NCI-H69 (cell line): ENCODE measurements around the gene S100A13.

ENCODE experiments used
- DNase-seq: peaks from one replicate; lab custom pipeline; 2025; lab: John Stamatoyannopoulos, UW

S100A13 gene

DNA sequence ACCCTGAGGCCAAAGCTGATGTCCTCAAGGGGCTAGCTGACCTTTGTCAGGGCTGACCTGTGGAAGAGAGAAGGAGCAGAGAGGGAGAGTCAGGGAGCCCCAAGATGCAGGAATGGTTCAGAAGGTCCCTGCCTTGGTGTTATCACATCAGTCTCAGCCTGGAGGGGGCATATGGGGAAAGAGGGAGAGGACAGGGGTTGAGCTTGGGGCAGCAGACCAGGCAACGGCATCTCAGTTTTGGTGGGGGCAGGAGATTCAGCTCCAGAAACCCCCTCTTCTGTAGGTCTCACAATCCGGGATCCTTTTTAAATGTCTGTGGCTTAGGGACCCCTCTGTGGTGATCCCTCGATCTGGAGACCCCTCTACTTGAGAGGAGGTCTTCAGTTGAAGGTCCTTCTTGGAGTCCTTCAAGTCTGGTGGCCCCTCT lies 815 bp downstream of the S100A13 start:
- DNase-seq: no peak

DNA sequence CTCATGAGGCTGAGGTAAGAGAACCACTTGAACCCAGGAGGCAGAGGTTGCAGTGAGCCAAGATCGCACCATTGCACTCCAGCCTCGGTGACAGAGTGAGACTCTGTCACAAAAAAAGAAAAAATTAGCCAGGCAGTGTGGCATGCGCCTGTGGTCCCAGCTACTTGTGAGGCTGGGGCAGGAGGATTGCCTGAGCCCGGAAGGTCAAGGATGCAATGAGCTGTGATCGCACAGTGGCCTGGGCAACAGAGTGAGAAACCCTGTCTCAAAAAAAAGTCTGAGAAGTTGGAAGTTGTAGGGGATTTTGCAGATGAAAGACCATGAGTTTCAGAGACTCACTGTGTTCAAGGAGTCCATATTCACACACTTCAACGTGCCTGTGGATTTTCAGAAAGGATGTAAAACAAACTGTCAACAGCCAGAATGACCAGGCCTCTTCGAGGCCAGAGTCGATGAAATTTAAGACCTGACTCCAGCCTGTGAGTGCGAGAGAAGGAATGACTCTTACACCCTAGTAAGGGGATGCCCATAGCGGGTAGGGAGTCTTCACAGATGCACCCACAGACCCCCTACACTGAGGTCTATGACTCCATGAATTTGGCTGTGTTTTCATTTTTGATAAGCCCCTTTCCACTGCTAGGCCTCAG lies 2.2 kb downstream of the S100A13 start:
- no peak for DNase-seq

DNA sequence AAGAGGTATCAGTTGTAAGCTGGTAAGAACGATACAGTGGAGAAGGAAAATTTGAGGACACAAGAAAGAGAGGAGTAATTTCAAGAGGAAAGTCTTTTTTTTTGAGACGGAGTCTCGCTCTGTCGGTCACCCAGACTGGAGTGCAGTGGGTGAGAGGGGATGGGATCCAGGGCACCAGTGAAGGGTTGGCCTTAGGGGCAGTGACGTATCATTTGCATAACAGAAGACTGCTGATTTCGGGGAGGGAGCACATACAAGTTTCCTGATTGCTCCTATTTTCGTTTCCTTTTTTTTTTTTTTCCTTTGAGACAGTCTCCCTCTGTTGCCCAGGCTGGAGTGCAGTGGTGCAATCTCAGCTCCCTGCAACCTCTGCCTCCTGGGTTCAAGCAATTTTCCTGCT lies 4.2 kb downstream of the S100A13 start:
- DNase-seq: no peak

DNA sequence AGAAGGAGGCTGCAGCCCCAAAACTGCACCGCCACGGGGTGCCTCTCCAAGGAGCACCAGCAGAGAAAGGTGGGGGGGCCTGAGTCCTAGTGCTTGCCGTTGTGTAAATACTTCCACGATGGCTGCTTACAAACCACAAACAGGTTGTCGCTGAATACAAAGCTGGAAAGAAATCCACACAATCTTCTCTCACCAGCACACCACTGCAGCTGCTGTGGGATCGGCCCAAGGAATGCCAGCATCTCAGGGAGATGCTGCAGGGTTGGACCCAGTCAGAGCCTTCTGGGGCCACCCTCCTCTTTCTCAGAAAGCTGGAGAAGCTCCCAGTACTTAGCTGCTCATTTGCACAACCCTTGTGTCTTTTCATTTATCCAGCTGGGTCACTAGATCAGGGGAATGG lies 8.1 kb downstream of the S100A13 start:
- DNase-seq: no peak

DNA sequence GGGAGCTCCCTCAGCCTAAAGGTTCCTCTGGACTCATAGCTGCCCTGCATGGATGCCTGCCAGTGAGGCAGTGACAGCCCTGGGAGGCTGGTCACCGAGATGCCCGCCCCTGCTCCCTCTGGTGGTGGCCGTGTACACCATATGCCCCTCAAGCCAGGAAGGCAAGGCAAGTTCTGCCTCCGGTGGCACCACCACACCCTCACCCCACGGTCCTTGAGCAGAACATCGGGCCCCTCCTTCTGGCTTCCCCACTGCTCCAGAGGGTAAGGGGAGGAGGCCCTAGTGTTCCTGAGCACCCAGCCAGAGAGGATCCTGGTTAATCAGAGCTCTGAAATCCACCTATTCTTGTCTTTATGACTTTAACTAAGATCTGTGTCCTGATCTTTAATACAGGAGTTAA lies 9.6 kb downstream of the S100A13 start:
- DNase-seq: peak; percentile 79

DNA sequence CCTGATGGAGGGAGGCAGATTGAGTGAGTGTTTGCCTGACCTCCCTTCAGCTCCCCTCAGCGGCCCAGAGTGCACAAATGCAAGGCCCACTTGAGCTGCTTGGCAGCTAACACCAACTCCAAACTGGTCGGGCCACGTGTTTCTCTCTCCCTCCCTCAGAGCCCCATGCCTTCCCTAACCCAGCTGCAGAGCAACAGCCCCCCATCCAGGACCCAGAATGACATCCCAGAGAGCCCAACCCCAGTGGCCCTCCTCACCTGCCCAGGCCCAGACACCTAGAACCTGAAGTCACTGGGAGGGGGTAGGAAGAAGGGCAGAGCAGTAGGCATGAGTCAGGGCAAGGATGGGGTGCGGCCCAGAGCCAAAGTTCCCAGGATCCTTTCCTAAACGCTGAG lies 10.4 kb downstream of the S100A13 start:
- DNase-seq: no peak

DNA sequence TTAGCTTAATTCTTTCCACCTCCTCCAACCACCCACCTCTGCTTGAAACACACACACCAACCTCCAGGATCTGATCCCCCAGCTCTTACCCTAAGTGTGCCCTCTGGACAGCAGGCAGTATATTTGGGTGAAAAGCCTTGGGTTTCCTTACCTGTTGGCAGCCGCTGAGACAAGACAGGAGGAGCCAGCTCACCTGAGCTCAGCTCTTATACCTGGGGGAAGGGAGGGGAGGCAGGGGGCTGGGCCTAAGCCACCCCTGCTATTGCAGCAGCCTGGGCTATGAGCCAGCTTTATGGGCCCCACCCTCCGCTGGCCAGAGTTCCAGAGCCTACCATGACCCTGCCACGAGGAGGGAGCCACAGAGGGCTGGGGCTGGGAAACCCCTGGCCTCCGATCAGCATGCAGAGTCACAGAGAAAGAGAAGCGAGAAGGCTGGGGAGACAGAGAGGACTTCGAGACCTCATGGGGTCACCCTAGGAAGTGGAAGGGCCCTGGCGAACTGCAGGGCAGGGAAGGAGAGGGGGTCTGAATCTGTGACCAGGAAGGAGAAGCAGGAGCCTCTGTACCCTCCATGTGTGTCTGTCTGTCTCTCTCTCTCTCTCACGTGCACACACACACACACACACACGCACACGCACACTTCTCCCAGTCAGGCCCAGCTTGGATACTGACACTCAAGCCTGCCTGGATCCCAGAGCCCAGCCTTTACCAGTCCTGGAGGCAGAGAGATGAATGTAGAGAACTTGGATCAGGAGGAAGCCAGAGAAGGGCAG lies 11.0 kb downstream of the S100A13 start, which contains the start of gene S100A14:
TSS of gene S100A14 (minus strand) at position 182 of the 773 bp plus-strand sequence. CDS start 467 bp downstream, outside the sequence.
- peak; percentile 82 for DNase-seq

DNA sequence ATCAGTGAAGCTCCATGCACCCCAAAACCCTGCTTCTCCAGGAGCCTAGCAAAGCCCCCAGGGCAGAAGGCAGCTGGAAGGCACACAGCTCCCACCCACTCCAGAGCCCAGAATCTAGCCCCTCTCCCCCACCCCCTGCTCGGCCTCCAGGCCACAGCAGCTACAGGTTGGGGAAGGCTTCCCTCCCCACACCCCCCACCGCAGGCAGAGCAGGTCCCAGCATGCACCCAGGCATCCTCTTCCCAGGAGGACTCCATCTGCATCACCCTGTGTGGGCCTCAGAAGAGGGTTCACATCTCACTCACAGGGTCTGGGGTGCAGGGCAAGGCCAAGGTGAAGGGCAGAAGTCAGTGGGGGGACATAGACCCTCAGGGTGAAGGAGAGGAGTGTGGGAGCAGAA lies 11.9 kb downstream of the S100A13 start:
- DNase-seq: no peak

DNA sequence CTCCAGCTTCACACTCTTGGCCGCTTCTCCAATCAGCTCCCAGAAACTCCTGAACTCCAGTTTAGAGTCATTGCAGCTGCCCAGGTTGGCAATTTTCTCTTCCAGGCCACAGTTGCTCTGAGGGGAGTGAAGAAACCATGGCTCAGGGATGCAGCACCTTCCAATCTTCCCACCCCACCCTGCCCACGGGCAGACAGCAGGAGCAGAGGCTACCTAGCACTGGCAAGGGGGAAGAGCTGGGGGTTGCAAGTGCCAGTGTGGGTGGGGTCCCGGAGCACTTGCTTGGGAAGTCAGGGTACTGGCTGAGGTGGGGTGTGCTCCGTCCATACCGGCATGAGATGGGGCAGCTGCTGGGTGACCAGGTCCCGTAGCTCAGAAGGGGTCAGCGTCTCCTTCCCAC lies 12.4 kb downstream of the S100A13 start:
- DNase-seq: no peak

DNA sequence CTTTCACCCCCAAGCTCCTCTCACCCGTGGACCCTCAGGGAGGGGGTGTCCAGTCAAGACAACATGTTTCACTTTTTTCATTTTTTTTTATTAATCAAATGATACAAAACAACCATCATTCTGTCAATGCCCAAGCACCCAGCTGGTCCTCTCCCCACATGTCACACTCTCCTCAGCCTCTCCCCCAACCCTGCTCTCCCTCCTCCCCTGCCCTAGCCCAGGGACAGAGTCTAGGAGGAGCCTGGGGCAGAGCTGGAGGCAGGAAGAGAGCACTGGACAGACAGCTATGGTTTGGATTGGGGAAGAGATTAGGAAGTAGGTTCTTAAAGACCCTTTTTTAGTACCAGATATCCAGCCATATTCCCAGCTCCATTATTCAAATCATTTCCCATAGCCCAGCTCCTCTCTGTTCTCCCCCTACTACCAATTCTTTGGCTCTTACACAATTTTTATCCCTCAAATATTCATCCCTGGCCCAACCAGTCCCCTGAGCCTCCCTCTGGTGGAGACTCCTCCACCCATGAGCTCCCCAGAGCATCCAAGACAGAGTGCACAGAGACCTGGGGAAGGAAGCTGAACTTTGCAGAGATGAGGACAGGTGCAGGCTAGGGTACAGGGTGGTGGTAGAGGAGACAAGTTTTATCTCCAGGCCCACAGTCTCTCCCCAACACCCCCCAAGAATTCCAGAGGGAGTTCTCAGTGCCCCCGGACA lies 13.0 kb downstream of the S100A13 start:
- DNase-seq: no peak

DNA sequence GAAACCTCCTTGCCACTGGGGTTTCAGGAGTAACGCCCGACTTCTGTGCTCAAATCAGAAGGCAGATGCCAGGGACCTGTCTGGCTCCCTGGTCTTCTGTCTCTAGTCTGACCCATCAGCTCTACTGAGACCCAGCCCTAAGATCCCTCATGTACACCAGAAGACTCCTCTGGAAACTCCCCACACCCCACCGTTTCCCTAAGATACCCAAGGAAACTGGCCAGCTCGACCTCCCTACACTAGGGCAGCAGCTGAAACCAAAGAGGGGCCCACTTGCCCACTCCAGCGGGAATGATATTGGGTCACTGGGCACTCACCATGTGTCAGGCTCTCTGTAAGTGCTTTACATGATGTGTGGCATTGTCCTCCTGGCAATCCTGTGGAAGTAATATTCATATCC lies 13.9 kb downstream of the S100A13 start:
- no peak for DNase-seq

DNA sequence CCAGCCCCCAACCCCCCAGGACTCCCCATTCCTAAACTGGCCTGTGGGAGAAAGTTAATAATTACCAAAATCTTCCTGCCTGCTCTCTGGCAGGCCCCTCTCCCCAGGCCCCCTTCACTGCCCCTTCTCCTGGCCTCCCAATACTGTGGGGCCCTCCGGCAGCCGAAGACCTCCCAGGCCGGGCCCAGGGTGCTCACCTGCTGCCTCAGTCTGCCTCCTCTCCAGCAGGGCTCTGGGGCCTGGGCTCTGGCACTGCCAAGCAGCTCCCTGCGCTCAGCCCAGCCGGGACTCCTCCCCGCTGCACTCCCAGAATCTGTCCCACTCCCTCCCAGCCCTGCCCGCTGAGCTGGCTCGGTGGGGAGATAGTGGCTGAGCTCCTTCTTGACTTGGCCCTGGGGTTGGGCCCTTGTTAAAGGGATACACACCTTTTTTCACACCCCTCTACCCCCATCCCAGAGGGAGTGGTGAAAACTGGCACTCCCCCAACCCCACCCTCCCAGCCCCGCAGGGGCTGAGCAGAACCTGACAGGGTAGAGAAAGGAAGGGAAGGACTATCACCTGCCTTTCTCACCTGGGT lies 14.5 kb downstream of the S100A13 start, which contains the start of gene S100A16:
TSS of gene S100A16 (minus strand) at position 383 of the 577 bp plus-strand sequence. CDS start 4,986 bp downstream, outside the sequence.
- DNase-seq: no peak

DNA sequence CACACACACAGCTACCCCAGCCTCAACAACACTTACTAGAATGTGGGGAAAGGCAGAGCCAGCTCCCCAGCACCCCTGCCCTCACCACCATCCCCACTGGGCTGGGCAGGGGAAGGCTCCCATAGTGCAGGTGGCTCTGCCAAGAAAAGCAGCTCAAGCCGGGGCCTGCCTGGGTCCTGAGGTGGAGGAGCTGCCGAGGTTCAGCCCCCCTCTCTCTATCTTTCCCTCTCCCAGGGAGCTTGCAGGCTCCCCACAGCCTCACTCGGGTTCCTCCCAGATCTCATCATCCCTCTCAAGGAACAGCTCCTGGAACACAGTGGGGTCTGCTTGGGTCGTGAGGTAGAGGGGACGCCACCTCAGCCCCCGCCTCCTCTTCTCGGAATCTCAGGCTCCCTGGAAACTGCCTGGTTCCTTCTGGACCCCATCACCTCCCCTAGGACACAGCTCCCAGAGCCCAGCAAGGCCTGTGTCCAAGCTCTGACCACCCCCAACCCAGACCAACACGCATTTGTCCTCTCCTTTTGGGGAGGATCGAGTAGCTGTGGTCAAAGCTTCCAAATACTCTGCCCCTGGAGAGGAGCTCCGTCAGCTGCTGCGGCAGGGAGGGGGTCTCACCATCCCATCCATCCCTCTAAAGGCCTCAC lies 15.1 kb downstream of the S100A13 start:
- no peak for DNase-seq

DNA sequence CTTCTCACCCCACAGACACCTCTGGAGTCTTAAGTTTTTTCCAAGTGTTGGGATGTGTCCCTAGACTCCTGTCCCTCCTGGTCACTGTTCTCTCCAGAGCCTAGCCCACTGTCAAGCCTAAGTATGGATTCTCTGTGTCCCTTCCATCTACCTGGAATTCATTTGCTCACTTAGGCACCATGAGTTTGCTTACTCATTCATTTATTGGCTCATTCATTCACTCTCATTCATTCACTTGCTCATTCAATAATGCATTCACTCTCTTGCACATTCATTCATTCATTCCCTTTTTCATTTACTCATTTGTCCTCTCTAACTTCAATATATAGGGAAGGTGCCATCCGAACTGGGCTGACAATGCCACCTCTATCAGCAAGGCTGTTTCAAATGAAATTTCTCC lies 15.9 kb downstream of the S100A13 start:
- DNase-seq: no peak

DNA sequence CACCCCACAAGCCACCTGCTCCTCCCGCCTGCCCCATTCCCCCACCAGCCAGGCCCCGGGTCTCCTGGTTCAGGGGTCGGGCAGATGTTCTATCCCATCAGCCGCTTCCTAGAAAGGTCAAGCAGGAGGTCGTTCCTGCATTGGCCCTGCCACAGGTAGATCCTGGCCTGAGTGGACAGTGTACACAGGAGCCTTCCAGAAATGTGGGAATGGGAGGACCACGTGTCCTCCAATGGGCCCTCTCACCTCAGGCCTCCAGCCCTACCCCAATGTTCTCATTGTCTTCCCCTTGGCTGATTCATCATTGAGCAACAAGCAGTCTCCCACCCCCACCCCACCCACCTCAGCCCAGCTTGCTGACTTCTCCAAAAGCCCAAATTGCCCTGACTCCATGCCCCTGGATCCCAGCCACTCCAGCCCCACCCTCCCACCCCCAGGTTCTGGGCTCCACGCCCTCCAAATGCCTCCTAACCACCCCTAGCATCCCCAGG lies 16.4 kb downstream of the S100A13 start:
- DNase-seq: no peak

DNA sequence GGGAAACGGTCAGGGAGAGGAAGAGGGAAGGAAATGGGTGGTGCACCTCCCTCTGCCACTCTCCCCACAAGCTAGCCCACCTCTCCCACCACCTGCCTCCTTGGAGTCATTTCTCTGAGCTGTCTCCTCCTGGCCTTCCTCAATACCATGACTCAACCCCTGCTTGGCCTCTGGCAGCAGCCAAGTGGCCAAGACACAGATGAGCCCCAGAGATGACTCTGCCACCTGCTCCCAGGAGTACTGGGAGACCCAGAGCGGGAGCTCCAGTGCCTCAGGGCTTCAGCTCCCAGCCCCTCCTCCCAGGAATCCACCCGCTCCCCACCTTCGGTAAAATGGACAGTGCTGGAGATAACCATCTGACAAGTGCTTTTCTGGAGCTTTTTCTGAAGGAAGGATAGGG lies 17.0 kb downstream of the S100A13 start:
- DNase-seq: no peak

DNA sequence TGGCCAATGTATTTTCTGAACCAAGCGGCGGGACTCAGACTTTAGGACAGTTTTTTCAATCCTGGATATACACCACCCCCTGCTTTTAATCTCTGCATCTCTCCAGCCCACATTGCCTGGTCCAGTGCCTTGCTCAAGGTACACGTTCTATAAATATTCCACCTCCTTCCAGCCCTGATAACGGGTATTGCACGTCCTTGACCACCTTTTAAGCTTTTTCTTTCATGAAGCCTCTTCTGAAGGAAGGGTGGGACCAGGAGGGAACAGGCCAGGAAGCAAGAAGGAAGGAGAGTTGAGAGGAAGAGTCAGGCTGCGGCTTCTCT lies 17.8 kb downstream of the S100A13 start:
- DNase-seq: no peak

DNA sequence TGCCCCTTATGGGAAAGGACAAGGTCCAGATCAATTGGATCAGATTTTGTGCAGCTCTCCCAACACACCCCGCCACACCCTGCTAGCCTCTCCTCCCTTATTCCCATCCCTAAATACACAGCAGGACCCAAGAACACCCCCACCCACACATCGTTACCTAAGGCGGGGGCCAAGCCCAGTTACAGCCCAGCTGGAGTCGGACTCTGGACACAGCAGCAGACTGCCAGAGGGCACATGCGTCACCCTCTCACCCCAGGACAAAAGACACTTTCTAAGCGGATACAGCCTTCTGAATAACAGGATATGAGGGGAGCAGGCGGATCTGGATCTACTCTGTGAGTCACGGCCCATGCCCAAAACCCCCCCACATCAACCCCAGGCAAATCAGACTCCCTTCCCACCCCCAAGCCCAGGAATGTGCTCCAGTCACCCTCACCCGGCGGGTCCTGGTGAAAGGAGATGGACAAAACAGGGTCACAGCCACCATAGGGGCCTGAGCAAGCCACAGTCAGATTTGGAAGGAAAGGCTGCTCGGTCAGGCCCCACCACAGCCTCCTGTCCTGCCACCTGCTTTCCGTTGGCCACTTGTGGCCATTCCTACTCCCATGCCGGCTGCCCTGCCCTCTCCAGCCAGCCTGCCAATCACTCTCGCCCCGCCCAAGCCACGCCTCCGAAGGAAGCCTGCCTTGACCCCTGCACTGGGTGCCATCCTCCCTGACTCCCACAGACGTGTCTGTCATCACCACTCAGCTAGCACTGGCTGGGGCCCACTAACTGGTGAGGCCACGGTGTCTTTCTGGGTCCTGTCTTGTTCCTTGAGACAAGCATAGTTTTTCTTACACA lies 18.3 kb downstream of the S100A13 start:
- DNase-seq: peak; percentile 82

DNA sequence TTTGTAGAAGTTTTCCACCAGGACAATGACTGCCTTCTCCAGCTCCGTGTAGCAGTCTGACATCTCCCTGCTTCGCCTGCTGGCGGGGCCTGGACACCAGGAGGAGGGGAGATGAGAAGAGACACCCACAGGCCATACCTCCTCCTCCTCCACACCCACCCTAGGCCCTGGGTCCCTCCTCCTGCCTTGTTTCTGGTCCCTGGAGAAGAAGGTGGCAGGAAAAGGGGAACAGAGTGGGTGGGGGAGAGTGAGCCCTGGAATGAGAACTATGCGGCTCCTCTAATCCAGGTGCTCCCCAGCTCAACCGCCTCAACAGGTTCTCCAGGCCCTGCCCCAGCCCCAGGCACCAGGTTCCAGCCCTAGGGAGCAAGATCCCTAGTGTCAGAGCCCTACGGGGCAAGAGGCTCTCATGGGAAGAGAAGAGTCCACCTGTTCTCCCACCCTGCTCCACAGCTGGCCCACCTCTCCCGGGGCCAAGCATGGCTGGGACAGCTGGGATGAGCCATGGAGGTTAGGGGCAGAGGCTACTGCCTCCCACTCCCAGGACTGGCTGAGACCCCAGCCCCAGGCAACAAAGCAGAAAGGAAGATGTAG lies 19.1 kb downstream of the S100A13 start:
- DNase-seq: no peak

DNA sequence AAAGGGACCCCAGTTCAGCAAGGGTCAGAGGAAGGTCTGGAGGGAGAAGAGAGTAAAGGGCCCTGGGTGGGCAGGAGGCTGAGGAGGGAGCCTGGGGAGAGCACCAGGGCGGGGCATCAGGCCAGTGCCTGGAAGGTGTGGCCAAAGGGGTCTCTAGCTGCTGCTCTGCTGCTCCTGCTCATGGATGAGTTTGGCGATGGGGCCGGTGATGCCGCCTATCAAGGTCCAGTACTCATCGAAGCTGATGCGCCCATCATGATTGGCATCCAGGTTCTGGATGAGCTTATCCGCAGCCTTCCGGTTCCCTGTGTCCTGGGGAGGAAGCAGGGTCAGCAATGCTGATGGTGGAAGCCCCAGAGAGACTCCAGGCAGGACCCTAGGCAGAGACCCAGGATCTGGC lies 19.9 kb downstream of the S100A13 start:
- DNase-seq: no peak

DNA sequence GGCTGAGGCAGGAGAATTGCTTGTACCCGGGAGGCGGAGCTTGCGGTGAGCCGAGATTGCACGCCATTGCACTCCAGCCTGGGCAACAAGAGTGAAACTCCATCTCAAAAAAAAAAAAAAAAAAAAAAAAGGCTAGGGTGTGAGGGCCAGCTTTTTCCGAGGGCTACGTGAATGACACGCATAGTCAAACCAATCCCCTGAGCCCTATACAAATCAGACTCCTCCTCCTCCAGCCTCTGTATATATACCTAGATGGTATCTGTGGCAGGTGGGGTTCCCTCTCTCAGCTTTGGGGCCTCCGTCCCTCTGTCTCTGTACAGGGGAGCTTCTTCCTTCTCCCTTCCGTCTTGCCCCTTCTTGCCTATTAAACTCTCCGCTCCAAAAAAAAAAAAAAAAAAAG lies 21.1 kb downstream of the S100A13 start:
- no peak for DNase-seq
